ENCODE measurements around the gene OR4D6. TPM values are rescaled to one million over a fixed set of nuclear protein-coding genes. Genes with fewer than 3 reads are reported as not detected.

The OR4D6 gene
- polyA plus RNA-seq, 1 experiment: not detected

DNA sequence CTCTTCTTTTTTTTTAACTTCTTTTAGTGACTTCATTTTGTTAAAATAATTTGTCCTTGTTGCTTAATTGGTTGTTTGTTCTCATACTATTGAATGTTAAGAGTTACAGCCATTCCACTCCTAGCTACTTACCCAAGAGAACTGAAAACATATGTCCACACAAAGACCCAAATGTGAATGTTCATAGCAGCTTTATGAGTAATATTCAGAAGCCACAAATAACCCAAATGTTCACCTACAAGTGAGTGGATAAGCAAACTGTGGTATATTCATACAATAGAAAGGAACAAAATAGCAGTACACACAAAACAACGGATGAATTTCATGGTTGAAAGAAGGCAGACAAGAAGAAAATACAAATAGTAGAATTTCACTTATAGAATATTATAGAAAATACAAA lies 45.2 kb downstream of the OR4D6 start:
- TF ChIP-seq, protein P1, sequence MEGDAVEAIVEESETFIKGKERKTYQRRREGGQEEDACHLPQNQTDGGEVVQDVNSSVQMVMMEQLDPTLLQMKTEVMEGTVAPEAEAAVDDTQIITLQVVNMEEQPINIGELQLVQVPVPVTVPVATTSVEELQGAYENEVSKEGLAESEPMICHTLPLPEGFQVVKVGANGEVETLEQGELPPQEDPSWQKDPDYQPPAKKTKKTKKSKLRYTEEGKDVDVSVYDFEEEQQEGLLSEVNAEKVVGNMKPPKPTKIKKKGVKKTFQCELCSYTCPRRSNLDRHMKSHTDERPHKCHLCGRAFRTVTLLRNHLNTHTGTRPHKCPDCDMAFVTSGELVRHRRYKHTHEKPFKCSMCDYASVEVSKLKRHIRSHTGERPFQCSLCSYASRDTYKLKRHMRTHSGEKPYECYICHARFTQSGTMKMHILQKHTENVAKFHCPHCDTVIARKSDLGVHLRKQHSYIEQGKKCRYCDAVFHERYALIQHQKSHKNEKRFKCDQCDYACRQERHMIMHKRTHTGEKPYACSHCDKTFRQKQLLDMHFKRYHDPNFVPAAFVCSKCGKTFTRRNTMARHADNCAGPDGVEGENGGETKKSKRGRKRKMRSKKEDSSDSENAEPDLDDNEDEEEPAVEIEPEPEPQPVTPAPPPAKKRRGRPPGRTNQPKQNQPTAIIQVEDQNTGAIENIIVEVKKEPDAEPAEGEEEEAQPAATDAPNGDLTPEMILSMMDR (IDR thresholded peaks at IDR 0.05; ENCODE audit: insufficient read depth, low read depth, low read length): no peak
- Histone ChIP-seq H3K4me3 (ENCODE audit: low read depth, low read length) (no peak overlapping the region), H3K27me3 (ENCODE audit: control insufficient read depth, insufficient read depth, low read length) (no peaks in the 10 kb centered on the region; the same call in 1 of the 2 replicates), H3K36me3 (ENCODE audit: control insufficient read depth, insufficient read depth, low read length) (no peaks in the 10 kb centered on the region)
- ChIA-PET POLR2A (no interaction called here), CTCF (no interaction called here)
- no peak for DNase-seq (ENCODE audit: low read depth)

DNA sequence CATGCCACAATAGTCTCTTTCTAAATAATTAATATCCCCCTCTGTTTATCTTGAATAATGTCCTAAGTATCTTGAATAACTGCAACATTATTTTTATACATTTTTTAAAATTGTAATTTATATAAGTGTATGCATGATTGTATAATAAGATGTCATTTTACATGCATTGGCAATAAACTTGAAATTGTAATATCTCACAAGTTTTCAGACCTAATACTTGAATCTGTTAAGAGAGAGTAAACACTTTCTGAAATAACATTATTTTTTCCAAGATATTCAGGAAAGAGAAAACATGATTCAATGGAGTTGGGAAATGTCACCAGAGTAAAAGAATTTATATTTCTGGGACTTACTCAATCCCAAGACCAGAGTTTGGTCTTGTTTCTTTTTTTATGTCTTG lies 46.5 kb downstream of the OR4D6 start, which contains the start of gene OR4D11:
OR4D11 (plus strand) TSS at position 301 of the 400 bp plus-strand sequence; CDS start at position 301, 0 bp downstream.
- CTCF ChIA-PET: no interaction called here
- no peaks in the 10 kb centered on the region for H3K36me3 ChIP-seq (ENCODE audit: control insufficient read depth, insufficient read depth, low read length)
- TF ChIP-seq, protein P1 (IDR thresholded peaks at IDR 0.05; ENCODE audit: insufficient read depth, low read depth, low read length): no peak
- POLR2A ChIA-PET: no interaction called here
- no peak for DNase-seq (ENCODE audit: low read depth)
- H3K27me3 ChIP-seq (ENCODE audit: control insufficient read depth, insufficient read depth, low read length): no peaks in the 10 kb centered on the region; the same call in 1 of the 2 replicates
- H3K4me3 ChIP-seq (ENCODE audit: low read depth, low read length): no peak within 1 kb of the TSS

Other genes with a start within 250 kb of the OR4D6 start
- gene MPEG1, start 244.0 kb upstream of the OR4D6 start, polyA plus RNA-seq (2011; rRNA removed): not detected in 2 replicates
- not detected in 2 replicates for gene OR5AN1, start 98.1 kb upstream of the OR4D6 start, polyA plus RNA-seq (2011; rRNA removed)
- gene OR5A2, start 30.5 kb upstream of the OR4D6 start, polyA plus RNA-seq (2011; rRNA removed): not detected in 2 replicates
- not detected in 2 replicates for gene OR5A1, start 20.5 kb upstream of the OR4D6 start, polyA plus RNA-seq (2011; rRNA removed)
- not detected in 2 replicates for gene OR4D10, start 16.4 kb downstream of the OR4D6 start, polyA plus RNA-seq (2011; rRNA removed)
- not detected in 2 replicates for gene OR4D11, start 46.6 kb downstream of the OR4D6 start, polyA plus RNA-seq (2011; rRNA removed)
- gene OR4D9, start 54.6 kb downstream of the OR4D6 start, polyA plus RNA-seq (2011; rRNA removed): not detected in 2 replicates
- 10.0 and 16.1 TPM in 2 replicates for gene OSBP, start 158.8 kb downstream of the OR4D6 start, polyA plus RNA-seq (2011; rRNA removed)
- 33.6 and 34.3 TPM in 2 replicates for gene PATL1, start 212.1 kb downstream of the OR4D6 start, polyA plus RNA-seq (2011; rRNA removed)

All from BJ (cell line).